GM12874 (cell line): ENCODE data around the gene CLCA1.

Experiments used
- CTCF ChIP-seq: IDR thresholded peaks from 2 replicates; pipeline ENCODE4 v1.5.1; 2011; ENCODE audit warnings: low read depth, mild to moderate bottlenecking, control low read depth, low read length, moderate library complexity; ENCODE audit not compliant: insufficient read depth

CLCA1 gene

GRCh38 chr1:86477256-86477655 is 8.5 kb downstream of the CLCA1 start:
- no peak for TF ChIP-seq CTCF

GRCh38 chr1:86477682-86478081 is 9.0 kb downstream of the CLCA1 start:
- no peak for TF ChIP-seq CTCF

- no peak for TF ChIP-seq CTCF
Measured at GRCh38 chr1:86478416-86479156, 9.9 kb downstream of the CLCA1 start.

- TF ChIP-seq CTCF, result no peak
Measured at GRCh38 chr1:86481966-86482365, 13.2 kb downstream of the CLCA1 start.

GRCh38 chr1:86487131-86487810 is 18.5 kb downstream of the CLCA1 start:
- TF ChIP-seq CTCF, result no peak

- TF ChIP-seq CTCF, result no peak
Measured at GRCh38 chr1:86487811-86488141, 19.0 kb downstream of the CLCA1 start.

GRCh38 chr1:86489242-86489878 is 20.6 kb downstream of the CLCA1 start:
- no peak for TF ChIP-seq CTCF
